Measurements from ENCODE around the gene EPS8L3. TPM values are rescaled to one million over a fixed set of nuclear protein-coding genes. Genes with fewer than 3 reads are reported as not detected.

Gene EPS8L3
- total RNA-seq, 1 experiment from 2014 or later = 0.96 TPM

- H3K36me3 ChIP-seq (ENCODE audit: control insufficient read depth in 1 of 2, insufficient read depth in 2 of 2, low read length in 2 of 2) = no peaks in the 10 kb centered on the region
- H3K27me3 ChIP-seq (ENCODE audit: insufficient read depth, low read length) = no peaks in the 10 kb centered on the region
- POLR2A ChIA-PET = no interaction called here
- H3K79me2 ChIP-seq (ENCODE audit: insufficient read depth, low read length) = no peaks in the 10 kb centered on the region
- TF ChIP-seq EZH2phosphoT487 (IDR thresholded peaks at IDR 0.05; ENCODE audit: borderline replicate concordance) (no peak), SRF (IDR thresholded peaks at IDR 0.05; ENCODE audit: low read depth) (no peak), POLR2A (IDR thresholded peaks at IDR 0.05; ENCODE audit: borderline replicate concordance, extremely low read depth, insufficient read depth, insufficient read length) (no peak), ZFX (IDR thresholded peaks at IDR 0.05) (no peak), ZBTB33 (IDR thresholded peaks at IDR 0.05; ENCODE audit: extremely low read depth, insufficient replicate concordance, low read length) (no peak), FOSL1 (IDR thresholded peaks at IDR 0.05; ENCODE audit: low read depth) (no peak)
- TF ChIP-seq, protein P1, sequence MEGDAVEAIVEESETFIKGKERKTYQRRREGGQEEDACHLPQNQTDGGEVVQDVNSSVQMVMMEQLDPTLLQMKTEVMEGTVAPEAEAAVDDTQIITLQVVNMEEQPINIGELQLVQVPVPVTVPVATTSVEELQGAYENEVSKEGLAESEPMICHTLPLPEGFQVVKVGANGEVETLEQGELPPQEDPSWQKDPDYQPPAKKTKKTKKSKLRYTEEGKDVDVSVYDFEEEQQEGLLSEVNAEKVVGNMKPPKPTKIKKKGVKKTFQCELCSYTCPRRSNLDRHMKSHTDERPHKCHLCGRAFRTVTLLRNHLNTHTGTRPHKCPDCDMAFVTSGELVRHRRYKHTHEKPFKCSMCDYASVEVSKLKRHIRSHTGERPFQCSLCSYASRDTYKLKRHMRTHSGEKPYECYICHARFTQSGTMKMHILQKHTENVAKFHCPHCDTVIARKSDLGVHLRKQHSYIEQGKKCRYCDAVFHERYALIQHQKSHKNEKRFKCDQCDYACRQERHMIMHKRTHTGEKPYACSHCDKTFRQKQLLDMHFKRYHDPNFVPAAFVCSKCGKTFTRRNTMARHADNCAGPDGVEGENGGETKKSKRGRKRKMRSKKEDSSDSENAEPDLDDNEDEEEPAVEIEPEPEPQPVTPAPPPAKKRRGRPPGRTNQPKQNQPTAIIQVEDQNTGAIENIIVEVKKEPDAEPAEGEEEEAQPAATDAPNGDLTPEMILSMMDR (IDR thresholded peaks at IDR 0.05 in 2 of 3, conservative IDR thresholded peaks at IDR 0.05 in 1 of 3; ENCODE audit: borderline replicate concordance in 1 of 3, insufficient read depth in 1 of 3, low read depth in 2 of 3, low read length in 2 of 3) = no peak
- ATAC-seq (peak; percentile 16), DNase-seq (ENCODE audit: low read depth, low spot score) (no peak)
- intact Hi-C loops (cut with micrococcal nuclease) = loop anchor here (5.0 kb wide), 1 partner anchor 139 kb away; no protein-coding TSS in a partner anchor
- peak overlapping the region; percentile 20; the same call in 1 of the 2 replicates for H3K9ac ChIP-seq (ENCODE audit: low read length)
- H3K9me3 ChIP-seq (ENCODE audit: control insufficient read depth in 1 of 2, insufficient read depth in 1 of 2, low read depth in 1 of 2, low read length in 2 of 2) = peaks cover 0 to 5% of the 10 kb centered on the region in 2 experiments; a peak in 1 of 4 replicates
- no peak overlapping the region for H2AFZ ChIP-seq (ENCODE audit: low read depth, low read length, poor library complexity, severe bottlenecking)
- H3K9me2 ChIP-seq (ENCODE audit: insufficient read depth) = no peaks in the 10 kb centered on the region
- peak overlapping the region; percentile 64 for H3K4me2 ChIP-seq (ENCODE audit: low read length)
- CTCF ChIA-PET = interaction anchor here (1.2 to 19.5 kb wide), 5 partner anchors 8 to 237 kb away, joined by 3 to 396 read pairs (median 3); partner anchors contain the start of gene AHCYL1
- H3K27ac ChIP-seq (ENCODE audit: low read depth, low read length) = no peak overlapping the region
- H3K4me3 ChIP-seq (replicated peaks in 1 of 2; ENCODE audit: low read depth in 1 of 2, low read length in 2 of 2) = no peak overlapping the region; a peak in 1 of 4 replicates
- RAD21 ChIA-PET (ENCODE audit: low non-redundant PET in 1 of 2, low total read pairs in 2 of 2, uncharacterized antibody in 2 of 2, unreplicated experiment in 2 of 2) = interaction anchor here in 1 of 2 experiments (2.1 kb wide), 1 partner anchor 202 kb away, joined by 5 read pairs; the partner anchor contains the start of gene AHCYL1
- no peaks in the 10 kb centered on the region for H4K20me1 ChIP-seq (ENCODE audit: insufficient read depth)
- no TSS peak for BruUV-seq (replicated peaks)
- H3K4me1 ChIP-seq (ENCODE audit: control insufficient read depth in 1 of 2, insufficient read depth in 2 of 2, low read length in 2 of 2) = peaks cover 32 to 47% of the 10 kb centered on the region in 2 experiments
These were observed 19.2 kb upstream of the EPS8L3 start for GRCh38 chr1:109782927-109783326.

Measured in HCT116 (cell line).